Right atrium auricular region (tissue), 2 donors: Measurements from ENCODE around the gene C1orf210. TPM values are rescaled to one million over a fixed set of nuclear protein-coding genes. Genes with fewer than 3 reads are reported as not detected.

Source experiments
- DNase-seq: peaks from one replicate; pipeline ENCODE4 v3.0.0-alpha.2; 2019; ENCODE audit warnings: low spot score
- H3K27ac ChIP-seq, 2 donors: fragments of 200-600 bp; sonication (generic); 1 replicate in 1 of 2; 2 replicates in 1 of 2; pipeline ENCODE4 v1.5.1; 2016 to 2019
- H3K27me3 ChIP-seq, 2 donors: fragments of 200-600 bp; sonication (generic); one replicate each; pipeline versions ENCODE4 v1.5.1 to v1.6.0; 2017 to 2019
- H3K36me3 ChIP-seq: fragments of 200-600 bp; sonication (generic); one replicate; pipeline ENCODE4 v1.5.1; 2016
- H3K4me1 ChIP-seq, 2 donors: fragments of 200-600 bp; sonication (generic); one replicate each; pipeline versions ENCODE4 v1.5.1 to v1.6.0; 2017 to 2019
- H3K4me3 ChIP-seq, 2 donors: fragments of 200-600 bp; sonication (generic); 1 replicate in 1 of 2; 2 replicates in 1 of 2; pipeline ENCODE4 v1.5.1; 2017 to 2019; ENCODE audit warnings: mild to moderate bottlenecking in 1 of 2, moderate library complexity in 1 of 2
- H3K9me3 ChIP-seq, 2 donors: fragments of 200-600 bp; sonication (generic); one replicate each; pipeline ENCODE4 v1.5.1; 2019
- CTCF ChIP-seq, 2 donors: fragments of 200-600 bp; sonication (generic); IDR thresholded peaks; one replicate each; pipeline ENCODE4 v1.5.1; 2019; ENCODE audit warnings: antibody characterized with exemption in 2 of 2
- total RNA-seq, 2 donors: library from RNA; depleted of rRNA; stranded (reverse); fragments of >200 nt; gene quantifications; one replicate each; pipeline ENCODE4 v1.1.0, GENCODE V29; 2016

C1orf210 gene
- total RNA-seq, 2 donors from 2014 or later, result not detected

GRCh38 chr1:43273708-43274107 is 11.7 kb downstream of the C1orf210 start:
- no peak for TF ChIP-seq CTCF (IDR thresholded peaks at IDR 0.05)

GRCh38 chr1:43272576-43273571 is 12.5 kb downstream of the C1orf210 start:
- DNase-seq, result no peak
- H3K9me3 ChIP-seq, result no peaks in the 10 kb centered on the region
- H3K36me3 ChIP-seq, result no peaks in the 10 kb centered on the region
- TF ChIP-seq CTCF (IDR thresholded peaks at IDR 0.05), result no peak
- H3K4me3 ChIP-seq, result no peak overlapping the region
- H3K27me3 ChIP-seq, result no peaks in the 10 kb centered on the region
- H3K27ac ChIP-seq, result no peak overlapping the region
- peaks cover 0 to 20% of the 10 kb centered on the region in 2 donors for H3K4me1 ChIP-seq

More at GRCh38 chr1:43273708-43274107, 11.7 kb downstream of the C1orf210 start:
- no peaks in the 10 kb centered on the region for H3K27me3 ChIP-seq
- H3K9me3 ChIP-seq, result no peaks in the 10 kb centered on the region
- H3K4me3 ChIP-seq, result no peak overlapping the region
- H3K36me3 ChIP-seq, result no peaks in the 10 kb centered on the region
- no peak for DNase-seq
- peaks cover 0 to 20% of the 10 kb centered on the region in 2 donors for H3K4me1 ChIP-seq
- H3K27ac ChIP-seq, result no peak overlapping the region

- no peaks in the 10 kb centered on the region for H3K36me3 ChIP-seq
- DNase-seq, result no peak
- no peaks in the 10 kb centered on the region for H3K27me3 ChIP-seq
- peaks cover 0 to 20% of the 10 kb centered on the region in 2 donors for H3K4me1 ChIP-seq
- no peak overlapping the region for H3K4me3 ChIP-seq
- H3K9me3 ChIP-seq, result no peaks in the 10 kb centered on the region
- H3K27ac ChIP-seq, result no peak overlapping the region
- no peak for TF ChIP-seq CTCF (IDR thresholded peaks at IDR 0.05)
Observed at GRCh38 chr1:43272161-43272560, 13.2 kb downstream of the C1orf210 start.

DNA sequence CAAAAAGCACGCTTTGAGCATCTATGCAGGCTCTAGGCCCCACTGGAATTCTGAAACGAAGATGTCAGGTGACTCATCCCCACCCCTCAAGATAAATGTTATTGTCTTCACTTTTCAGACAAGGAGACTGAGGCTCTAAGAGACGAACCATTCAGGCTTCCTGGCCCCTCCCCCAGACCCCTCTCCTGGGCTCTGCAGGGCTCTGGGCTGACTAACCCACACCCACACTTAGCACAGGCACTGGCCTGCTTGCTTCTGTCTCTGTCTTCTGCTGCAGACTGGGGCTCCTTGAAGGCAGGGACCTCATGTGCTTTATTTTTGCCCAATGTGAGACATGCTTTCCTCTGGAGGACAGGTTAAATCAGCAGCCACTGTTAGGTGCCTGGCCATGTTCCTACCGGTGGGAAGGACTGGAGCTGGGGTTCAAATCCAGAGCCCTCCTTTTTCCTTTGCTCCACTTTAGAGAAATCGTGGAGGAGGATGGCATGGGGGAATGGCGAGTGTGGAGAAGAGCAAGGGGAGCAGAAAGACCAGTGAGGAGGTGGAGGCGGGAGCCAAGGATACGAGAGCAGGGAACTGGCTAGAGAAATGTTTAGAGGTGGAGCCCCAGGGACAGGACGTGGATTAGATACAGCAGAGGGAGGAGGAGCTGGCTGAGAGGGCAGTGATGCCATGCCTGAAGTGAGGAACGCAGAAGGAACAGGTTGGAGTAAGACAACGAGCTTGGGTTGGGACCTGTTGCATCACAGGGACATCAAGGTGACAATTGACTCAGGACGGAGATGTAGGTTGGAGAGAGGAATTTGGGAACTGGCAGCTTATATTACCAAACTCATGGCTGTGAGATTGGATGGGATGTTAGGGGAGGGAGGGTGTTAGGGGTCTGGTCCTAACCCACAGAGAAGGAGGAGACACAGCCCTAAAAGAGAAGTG is 13.9 kb downstream of the C1orf210 start:
- Histone ChIP-seq H3K9me3 (no peaks in the 10 kb centered on the region), H3K4me1 (peaks cover 0 to 20% of the 10 kb centered on the region in 2 donors), H3K36me3 (no peaks in the 10 kb centered on the region), H3K27ac (no peak overlapping the region), H3K4me3 (no peak overlapping the region), H3K27me3 (no peaks in the 10 kb centered on the region)
- no peak for TF ChIP-seq CTCF (IDR thresholded peaks at IDR 0.05)
- no peak for DNase-seq

DNA sequence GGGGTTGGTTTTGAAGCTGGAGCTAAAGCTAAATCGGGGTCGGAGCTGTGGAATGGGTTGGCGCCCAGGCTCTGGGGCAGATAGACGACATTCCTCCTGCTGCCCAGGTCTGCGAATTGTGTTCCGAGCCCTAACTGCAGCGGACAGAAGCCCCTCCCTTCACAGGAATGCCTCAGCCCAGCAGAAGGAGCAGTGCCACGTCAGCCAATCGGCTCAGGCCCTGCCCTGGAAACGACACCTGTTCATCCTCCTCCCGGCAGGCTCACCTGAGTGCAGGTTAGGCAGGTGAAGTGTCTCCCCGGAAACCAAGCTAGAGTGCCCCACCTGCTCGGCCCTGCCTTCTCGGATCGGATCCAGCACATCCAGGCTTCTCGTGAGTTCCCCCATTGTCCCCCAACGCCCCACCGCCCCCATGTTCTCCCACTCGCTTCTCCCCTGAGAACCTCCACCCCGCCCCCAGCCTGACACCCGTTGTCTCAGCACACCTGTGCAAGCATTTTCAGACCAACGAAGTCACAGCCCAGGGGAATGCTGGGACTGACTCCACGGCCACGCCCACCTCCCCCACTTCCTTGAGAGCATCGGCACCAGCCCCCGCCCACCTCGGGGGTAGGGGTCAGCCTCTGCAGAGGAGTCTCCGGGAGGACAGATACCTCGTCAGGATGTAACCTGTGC is 14.8 kb downstream of the C1orf210 start:
- no peaks in the 10 kb centered on the region for H3K36me3 ChIP-seq
- no peak for DNase-seq
- TF ChIP-seq CTCF (IDR thresholded peaks at IDR 0.05), result no peak
- no peaks in the 10 kb centered on the region for H3K27me3 ChIP-seq
- H3K4me3 ChIP-seq, result peak overlapping the region; percentile 23 to 31
- H3K4me1 ChIP-seq, result peaks cover 0 to 20% of the 10 kb centered on the region in 2 donors
- H3K9me3 ChIP-seq, result no peaks in the 10 kb centered on the region
- no peak overlapping the region for H3K27ac ChIP-seq
